ENCODE data around the gene RRAD.
A peak's percentile ranks its signal among the peaks of the same experiment; 100 is the strongest.
"Not testable (repeated sequence)": the region's sequence is repeated elsewhere in the genome, so short reads cannot be mapped to it uniquely, and the experiment has no call there.

Gene RRAD, protein sequence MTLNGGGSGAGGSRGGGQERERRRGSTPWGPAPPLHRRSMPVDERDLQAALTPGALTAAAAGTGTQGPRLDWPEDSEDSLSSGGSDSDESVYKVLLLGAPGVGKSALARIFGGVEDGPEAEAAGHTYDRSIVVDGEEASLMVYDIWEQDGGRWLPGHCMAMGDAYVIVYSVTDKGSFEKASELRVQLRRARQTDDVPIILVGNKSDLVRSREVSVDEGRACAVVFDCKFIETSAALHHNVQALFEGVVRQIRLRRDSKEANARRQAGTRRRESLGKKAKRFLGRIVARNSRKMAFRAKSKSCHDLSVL

DNA sequence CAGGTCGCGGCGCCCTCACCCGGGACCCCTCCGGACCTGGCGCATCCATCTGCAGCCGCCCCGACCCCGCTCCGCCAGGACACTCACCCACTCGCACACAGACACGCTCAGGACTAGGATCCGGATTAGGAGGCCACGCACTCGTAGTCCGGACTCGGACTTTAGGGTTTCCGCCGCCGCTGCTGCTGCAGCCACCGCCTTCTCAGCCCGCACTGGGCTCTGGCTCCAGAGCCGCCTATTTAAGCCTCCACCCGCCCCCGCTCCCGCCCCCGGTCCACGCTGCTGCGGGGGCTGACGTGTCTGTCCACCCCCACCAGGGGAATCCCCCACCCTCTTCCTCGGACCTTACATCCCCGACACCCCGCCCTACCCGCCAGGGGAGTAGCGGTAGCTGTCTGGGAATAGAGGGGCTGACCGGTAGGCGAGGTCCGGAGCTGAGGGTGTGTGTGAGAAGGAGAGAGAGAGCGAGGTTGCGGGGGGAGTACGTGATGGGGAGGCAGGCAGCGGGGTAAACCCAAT, at the start of gene RRAD:
Gene RRAD (minus strand): TSS at position 214 of the 519 bp plus-strand sequence. CDS start 356 bp downstream, outside the sequence.
- no peak for DNase-seq

DNA sequence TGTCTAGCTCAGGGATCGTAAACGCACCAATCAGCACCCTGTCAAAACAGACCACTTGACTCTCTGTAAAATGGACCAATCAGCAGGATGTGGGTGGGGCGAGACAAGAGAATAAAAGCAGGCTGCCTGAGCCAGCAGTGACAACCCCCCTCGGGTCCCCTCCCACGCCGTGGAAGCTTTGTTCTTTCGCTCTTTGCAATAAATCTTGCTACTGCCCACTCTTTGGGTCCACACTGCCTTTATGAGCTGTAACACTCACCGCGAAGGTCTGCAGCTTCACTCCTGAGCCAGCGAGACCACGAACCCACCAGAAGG, 49.6 kb upstream of the RRAD start:
- not testable (repeated sequence) for DNase-seq

DNA sequence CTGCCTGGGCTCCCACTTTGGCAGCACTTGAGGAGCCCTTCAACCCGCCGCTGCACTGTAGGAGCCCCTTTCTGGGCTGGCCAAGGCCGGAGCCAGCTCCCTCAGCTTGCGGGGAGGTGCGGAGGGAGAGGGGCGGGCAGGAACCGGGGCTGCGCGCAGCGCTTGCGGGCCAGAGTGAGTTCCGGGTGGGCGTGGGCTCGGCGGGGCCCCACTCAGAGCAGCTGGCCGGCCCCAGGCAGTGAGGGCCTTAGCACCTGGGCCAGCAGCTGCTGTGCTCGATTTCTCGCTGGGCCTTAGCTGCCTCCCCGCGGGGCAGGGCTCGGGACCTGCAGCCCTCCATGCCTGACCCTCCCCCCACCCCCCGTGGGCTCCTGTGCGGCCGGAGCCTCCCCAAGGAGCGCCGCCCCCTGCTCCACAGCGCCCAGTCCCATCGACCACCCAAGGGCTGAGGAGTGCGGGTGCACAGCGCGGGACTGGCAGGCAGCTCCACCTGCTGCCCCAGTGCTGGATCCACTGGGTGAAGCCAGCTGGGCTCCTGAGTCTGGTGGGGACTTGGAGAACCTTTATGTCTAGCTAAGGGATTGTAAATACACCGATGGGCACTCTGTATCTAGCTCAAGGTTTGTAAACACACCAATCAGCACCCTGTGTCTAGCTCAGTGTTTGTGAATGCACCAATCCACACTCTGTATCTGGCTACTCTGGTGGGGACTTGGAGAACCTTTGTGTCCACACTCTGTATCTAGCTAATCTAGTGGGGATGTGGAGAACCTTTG, 49.0 kb upstream of the RRAD start:
- DNase-seq: not testable (repeated sequence)

DNA sequence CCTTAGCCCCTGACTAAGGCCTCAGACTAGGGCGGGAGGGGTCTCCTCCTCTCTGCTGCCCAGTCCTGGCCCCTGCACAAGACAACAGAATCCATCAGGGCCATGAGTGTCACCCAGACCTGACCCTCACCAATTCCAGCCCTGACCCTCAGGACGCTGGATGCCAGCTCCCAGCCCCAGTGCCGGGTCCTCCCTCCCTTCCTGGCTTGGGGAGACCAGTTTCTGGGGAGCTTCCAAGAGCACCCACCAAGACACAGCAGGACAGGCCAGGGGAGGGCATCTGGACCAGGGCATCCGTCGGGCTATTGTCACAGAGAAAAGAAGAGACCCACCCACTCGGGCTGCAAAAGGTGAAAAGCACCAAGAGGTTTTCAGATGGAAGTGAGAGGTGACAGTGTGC, 48.4 kb upstream of the RRAD start:
- no peak for DNase-seq

DNA sequence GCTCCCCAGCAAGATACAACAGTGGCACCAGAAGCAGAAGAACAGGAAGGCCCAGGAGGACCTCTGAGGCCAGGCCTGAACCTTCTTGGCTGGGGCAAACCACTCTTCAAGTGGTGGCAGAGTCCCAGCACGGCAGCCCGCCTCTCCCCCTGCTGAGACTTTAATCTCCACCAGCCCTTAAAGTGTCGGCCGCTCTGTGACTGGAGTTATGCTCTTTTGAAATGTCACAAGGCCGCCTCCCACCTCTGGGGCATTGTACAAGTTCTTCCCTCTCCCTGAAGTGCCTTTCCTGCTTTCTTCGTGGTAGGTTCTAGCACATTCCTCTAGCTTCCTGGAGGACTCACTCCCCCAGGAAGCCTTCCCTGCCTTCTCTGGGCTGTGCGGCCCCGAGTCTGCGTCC, 47.6 kb upstream of the RRAD start:
- no peak for DNase-seq

DNA sequence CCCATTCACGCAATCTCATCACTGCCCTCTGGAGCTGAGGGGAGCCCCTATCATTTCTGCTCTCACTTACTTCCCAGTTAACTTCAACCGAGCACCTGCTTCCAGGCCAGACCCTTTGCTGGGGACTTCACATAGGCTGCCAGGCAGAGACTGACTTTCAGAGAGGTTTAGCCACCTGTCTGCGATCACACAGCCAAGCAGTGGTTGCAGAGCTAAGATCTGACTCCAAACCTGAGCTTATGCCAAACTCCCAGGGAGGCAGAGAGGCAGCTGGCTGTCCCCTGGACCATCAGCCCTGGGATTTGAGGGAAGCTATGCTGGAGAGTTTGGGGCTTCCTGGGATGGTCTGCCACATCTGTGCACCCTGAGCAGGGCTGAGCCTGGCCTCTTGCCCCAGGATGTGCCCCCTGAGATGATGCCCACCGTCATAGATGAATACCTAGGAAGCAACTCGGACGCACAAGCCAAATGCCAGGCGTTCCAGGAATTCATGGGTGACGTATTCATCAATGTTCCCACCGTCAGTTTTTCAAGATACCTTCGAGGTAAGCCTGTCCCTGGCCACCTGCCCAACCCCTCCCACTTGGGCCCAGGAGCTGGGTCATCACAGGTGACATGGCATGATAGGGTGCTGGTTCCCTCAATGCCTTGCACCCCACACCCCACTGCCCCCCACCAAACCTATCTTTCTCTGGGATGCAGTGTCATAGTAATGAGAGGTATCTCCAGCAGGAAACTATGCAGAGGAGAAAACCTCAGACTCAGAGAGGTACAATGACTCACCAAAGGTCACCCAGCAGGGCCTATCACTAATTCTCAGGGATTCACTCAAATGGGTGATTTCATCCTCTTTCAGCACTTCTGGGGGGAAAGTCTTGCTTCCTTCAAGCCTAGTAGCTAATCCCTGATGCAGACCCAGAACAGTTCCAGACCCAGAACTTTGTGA, 45.7 kb upstream of the RRAD start:
- DNase-seq: no peak

DNA sequence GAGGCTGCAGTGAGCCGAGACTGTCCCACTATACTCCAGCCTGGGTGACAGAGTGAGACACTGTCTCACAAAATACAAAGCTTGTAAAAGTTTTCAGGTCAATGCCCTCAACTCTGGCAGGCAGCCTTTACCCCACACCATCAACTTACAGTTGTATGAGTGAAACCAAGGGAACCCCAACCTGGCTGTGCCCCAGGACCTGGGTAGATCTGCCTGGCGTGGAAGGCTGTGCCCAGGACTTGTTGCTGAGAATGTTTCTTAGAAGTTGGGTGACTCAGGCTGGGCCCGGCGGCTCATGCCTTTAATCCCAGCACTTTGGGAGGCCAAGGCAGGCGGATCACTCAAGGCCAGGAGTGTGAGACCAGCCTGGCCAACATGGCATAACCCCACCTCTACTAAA, 43.5 kb upstream of the RRAD start:
- no peak for DNase-seq

DNA sequence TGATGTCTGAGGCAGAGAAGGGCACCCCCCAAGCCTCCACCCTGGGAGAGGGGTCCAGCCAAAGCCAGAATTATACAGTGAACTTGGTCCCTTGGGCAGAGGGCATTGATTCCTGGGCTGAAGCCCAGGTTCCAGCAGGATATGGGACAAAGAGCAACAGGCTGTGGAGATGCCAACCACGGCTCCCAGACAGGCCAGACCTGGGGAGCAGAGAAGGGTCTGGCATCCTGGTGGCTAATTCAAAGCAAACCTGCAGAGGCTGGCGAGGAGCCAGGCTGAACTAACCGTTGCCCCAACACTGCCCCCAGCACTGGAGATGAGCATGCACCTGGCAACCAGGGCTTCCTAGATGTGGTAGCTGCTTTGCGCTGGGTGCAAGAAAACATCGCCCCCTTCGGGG, 38.7 kb upstream of the RRAD start:
- no peak for DNase-seq

DNA sequence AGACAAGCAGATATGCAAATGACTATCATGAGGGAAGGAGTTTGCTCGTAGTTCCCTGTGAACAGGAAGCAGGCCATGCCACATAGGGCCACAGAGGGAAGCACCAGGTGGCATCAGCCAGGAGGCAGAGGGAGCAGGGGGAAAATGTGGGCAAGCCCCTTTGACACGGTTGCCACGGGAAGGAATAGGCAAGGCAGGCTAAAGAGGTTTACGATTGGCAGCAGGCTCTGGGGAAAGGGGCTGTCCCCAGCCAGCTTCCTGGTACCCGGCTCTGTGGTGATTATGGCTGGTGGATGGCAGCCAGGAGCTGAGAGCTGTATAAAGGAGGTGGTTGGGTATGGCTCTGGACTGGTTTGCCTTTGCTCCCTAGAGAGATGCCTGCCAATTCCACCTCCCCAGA, 36.6 kb upstream of the RRAD start:
- DNase-seq: no peak

DNA sequence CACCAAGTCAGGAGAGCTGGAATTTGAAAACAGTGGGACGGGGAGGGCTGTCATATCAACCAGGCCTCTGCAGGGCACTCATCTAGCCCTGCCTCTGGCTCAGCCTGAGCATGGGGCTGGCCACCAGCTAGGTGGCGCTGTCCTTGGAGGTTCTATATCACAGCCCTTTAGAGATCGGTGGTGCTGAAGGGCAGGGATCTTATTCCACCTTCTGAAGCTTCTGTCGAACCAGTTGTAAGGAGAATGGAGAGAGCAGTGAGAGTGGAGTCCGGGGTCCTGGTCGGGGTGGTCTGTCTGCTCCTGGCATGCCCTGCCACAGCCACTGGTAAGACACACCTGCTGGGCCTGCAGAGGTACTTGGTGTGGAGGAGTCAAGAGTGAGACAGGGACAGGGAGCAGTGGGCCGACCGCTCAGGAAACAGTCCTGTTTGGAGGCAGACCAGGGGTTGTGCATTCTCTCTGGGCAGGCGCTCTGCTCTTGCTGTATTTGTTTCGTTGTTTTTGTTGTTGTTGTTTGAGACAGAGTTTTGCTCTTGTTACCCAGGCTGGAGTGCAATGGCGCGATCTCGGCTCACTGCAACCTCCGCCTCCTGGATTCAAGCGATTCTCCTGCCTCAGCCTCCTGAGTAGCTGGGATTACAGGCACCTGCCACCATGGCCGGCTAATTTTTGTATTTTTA, 35.9 kb upstream of the RRAD start, which contains the start of gene CES3:
Gene CES3 (plus strand): TSS at position 202 of the 680 bp plus-strand sequence. CDS start 42 bp downstream, at position 244.
- DNase-seq: no peak

DNA sequence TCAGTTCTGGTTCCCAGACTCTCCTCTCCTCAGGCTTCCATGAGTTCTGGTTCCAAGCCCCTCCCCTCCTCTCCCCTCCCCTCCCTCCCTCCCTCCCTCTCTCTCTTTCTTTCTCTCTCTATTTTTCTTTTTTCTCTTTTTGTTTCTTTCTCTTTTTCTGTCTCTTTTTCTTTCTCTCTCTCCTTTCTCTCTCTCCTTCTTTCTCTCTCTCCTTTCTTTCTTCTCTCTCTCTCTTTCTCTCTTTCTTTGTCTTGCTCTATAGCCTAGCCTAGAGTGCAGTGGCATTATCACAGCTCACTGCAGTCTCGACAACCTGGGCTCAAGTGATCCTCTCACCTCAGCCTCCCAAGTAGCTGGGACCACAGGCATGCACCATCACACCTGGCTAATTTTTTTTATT, 34.9 kb upstream of the RRAD start:
- no peak for DNase-seq

DNA sequence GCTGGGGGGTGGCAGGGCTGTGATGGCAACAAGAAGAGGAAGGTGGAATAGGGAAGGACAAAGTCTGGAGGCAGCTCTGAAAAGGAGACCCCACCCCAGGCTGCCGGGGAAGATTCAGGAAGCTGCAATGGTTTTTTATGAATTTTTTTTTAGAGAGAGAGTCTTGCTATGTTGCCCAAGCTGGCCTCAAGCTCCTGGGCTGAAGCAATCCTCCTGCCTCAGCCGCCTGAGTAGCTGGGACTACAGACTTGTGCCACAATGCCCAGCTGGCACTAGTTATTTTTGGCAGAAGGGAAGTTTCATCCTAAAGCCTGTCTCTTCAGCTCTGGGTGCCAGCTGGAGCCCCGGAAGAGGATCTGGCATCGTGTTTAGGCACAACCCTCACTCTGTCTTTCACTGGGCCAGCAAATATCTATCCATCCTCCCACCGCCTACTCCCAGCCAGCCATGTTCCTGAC, 34.4 kb upstream of the RRAD start:
- DNase-seq: no peak

DNA sequence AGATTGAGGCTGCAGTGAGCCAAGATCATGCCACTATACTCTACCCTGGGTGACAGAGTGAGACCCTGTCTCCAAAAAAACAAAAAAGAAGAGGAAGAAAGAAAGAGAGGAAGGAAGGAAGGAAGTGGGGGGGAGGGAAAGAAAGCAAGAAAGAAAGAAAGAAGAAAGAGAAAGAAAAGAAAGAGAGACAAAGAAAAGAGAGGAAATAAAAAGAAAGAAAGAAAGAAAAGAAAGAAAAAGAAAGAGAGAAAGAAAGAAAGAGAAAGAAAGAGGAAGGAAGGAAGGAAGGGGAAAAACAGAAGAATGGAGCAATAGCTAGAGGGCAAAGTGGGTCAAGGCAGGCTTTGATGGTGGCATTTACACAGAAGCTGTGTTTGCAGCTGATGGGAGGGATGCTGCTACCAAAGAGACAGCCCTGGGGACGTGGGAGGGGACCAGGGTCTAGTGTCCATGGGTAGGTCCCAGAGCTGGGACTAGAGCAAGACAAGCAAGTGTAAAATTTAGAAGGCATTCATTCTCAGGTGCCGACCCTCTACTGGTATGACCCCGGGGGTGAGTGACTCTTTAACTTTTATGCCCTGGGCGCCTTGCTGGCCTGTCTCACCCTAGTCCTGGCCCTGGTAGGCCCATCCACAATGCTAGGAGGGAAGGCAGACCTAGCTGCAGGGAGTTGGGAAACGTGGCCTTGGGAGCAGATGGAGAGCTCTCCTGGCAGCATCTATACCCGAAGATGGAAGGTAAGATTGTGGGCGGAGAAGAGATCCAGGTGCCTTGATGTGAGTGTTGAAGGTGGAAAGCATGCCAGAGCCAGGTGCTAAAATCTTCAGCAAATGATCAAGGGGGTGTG, 33.7 kb upstream of the RRAD start:
- DNase-seq: no peak

DNA sequence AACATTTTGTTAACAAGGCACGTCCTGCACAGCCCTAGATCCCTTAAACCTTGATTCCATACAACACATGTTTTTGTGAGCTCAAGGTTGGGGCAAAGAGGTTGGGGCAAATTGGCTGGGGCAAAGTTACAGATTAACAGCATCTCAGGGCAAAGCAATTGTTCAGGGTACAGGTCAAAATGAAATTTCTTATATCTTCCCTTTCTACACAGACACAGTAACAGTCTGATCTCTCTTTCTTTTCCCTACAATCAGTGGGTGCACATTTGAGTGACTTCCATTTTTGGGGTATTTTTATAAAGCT, 30.8 kb upstream of the RRAD start:
- not testable (repeated sequence) for DNase-seq

DNA sequence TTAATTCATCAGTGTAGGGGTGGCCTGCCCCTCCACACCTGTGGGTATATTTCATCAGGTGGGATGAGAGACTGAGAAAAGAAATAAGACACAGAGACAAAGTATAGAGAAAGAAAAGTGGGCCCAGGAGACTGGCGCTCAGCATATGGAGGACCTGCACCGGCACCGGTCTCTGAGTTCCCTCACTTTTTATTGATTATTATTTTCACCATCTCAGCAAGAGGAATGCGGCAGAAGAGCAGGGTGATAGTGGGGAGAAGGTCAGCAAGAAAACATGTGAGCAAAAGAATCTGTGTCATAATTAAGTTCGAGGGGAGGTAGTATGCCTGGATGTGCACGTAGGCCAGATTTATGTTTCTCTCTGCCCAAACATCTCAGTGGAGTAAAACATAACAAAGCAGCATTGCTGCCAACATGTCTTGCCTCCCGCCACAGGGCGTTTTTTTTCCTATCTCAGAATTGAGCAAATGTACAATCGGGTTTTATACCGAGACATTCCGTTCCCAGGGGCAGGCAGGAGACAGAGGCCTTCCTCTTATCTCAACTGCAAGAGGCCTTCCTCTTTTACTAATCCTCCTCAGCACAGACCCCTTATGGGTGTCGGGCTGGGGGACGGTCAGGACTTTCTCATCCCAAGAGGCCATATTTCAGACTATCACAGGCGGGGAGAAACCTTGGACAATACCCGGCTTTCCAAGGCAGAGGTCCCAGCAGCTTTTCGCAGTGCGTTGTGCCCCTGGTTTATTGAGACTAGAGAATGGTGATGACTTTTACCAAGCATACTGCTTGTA, 30.2 kb upstream of the RRAD start:
- not testable (repeated sequence) for DNase-seq

DNA sequence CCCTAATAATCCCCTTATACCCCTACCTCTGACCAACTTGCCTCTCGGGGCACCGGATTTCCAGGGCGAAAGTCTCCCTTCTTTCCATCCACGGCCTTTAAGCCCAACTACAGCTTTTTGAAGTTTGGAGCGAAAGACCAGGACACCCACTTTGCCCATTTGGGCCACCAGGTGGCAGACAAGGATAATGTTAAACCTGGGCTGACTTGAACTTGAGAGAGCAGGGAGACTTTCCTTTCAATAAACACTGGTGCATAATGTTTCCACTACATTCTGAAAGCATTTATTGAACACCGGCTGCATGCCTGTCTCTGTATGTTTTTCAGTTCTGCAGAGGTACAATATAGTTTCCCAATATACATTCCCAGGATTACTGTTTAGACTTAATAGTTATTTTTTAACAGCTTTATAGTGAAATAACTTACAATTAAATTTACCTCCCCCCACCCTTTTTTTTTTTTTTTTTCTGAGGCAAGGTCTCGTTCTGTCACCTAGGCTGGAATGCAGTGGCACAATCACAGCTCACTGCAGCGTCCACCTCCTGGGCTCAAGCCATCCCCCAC, 28.8 kb upstream of the RRAD start:
- DNase-seq: peak; percentile 84

DNA sequence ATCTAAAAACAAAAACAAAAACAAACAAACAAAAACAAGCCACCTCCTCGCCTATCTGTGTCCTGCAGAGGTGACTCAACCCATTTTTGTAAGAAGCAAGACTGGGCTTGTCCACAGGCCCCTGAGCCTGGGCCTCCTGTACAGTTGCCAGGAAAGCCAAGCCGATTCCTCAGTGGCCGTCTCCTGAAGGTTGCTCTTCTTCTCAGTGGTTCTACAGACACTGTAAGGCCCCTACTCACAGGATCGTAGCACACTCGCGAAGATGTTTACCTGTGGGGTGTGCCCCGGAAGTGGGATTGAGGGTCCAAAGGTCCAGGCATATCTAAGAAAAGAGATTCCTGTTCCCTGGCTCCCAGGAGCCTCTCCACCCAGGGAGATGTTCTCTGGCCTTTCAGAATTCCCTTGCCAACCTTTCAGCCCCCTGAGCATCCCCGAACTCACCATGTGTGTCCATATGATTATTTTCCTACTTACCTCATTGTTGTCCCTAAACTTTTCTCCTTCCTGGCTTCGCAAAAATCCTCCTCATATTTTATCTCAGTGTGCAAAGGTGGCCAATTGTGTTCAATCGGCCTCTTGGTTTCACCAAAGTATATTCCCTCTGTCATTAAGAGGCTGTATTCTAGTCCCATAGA, 28.2 kb upstream of the RRAD start:
- no peak for DNase-seq

DNA sequence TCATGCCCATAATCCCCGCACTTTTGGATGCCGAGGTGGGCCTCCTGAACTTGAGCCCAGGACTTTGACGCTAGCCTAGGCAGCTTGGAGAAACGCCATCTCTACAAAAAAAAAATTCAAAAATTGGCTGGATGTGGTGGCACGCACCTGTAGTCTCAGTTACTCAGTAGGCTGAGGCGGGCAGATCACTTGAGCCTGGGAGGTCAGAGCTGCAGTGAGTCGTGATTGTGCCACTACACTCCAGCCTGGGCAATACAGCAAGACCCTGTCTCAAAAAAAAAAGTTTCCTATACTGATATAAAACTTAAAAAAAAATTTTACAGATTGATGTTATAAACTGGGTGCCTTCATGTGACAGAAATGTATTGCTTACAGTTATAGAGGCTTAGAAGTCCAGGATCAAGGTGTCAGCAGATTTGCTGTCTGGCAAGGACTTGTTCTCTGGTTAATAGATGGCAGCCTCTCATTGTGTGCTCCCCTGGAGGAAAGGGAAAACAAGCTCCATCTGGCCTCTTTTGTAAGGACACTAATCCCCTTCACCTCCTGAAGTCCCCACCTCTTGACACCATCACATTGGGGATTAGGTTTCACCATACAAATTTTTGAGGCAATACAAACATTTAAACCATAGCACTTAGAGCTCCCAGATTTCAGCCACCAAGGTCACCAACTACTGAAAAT, 27.2 kb upstream of the RRAD start:
- no peak for DNase-seq

Data from right forelimb (tissue), 1 donor.